ENCODE measurements around the gene SHQ1.

DNA sequence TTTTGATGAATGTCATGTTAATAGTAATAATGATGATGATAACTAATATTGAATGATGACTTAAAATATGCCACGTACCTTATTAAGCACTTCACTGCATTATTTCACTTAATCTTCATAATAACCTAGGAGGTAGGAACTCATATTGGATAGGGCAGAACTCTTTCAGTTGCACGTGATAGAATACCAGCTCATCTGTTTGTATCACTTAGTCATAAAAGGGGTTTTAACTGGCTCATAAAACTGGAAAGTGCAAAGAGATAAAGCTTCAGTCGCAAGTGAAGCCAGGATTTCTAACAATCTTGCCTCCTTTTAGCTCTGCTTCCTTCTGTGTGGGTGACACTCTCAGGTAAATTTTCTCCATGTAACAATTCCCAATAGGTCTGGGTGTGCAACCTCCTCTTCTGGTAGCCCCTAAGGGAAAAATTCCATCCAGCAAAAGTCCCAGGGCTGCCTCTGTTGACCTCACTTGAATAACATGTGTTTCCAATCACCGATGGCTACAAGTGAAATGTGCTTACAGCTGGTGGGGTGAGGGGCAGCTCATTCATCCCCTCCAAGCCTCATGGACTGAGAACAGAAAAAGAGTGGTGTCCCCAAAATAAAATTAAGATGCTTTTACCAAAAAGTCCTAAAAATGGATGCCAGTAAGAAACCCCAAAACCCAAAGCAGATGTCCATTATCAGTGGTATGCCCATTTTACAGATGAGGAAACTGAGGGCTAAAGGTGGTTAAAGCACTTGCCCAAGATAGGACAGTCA is 48.9 kb upstream of the SHQ1 start:
- TF ChIP-seq POLR2A (IDR thresholded peaks at IDR 0.05; ENCODE audit: low read length) (no peak), GATA1 (IDR thresholded peaks at IDR 0.05; ENCODE audit: low read depth, low read length) (no peak)

Measured in erythroblast (primary cell).